ENCODE data around the gene MTUS2. TPM values are rescaled to one million over a fixed set of nuclear protein-coding genes. Genes with fewer than 3 reads are reported as not detected.

Gene MTUS2
- polyA plus RNA-seq, 3 donors = 0.03 to 7.4 TPM; not detected in 1

GRCh38 chr13:29489650-29490560, 669.8 kb downstream of the MTUS2 start:
- no peak overlapping the region for H3K27ac ChIP-seq (ENCODE audit: low read depth, low read length)
- 81 to 83% (median 82%) methylated on average over 14 of the region's 14 CpGs for WGBS, 3 donors

- WGBS, 3 donors = 90 to 95% (median 91%) methylated on average over 9 of the region's 9 CpGs
- H3K27ac ChIP-seq (ENCODE audit: low read depth, low read length) = no peak overlapping the region
These were observed 670.4 kb downstream of the MTUS2 start for GRCh38 chr13:29490561-29490885.

DNA sequence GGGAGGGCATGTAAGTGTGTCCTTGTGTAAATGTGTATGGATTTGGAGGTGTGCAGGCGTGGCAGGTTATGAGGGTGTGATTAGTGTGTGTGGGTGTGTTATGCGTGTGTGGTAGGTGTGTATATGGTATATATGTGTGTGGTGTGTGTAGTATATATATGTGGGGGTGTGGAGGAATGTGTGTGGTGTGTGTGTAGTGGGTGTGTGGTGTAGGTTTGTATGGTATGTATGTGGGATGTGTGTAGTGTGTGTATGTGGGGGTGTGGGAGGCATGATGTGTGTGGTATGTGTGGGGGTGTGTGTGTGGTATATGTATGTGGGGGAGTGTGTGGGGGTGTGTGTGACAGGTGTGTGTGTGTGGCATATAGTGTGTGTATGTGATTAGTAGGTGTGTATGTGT, 671.1 kb downstream of the MTUS2 start:
- 48 to 72% (median 48%) methylated on average over 2 of the region's 2 CpGs for WGBS, 3 donors
- no peak overlapping the region for H3K27ac ChIP-seq (ENCODE audit: low read depth, low read length)

DNA sequence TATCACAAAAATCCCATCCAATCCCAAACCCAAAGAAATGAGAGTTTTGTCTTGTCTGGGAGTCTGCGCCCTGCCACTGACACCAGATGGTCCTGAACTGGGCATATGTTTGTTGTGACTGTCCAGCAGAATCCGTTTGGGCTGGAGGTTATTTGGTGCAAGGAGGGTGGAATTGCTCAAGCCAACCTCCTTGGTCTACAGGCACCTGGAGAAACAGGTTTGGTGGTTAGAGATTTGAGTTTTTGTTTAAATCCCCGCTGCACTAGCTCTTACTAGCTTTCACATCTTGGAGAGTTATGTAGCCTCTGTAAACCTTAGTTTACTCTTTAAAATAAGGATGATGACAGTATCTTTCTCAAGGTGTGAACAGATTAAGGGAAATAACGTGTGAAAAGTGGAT, 673.7 kb downstream of the MTUS2 start:
- H3K27ac ChIP-seq (ENCODE audit: low read depth, low read length) = no peak overlapping the region

DNA sequence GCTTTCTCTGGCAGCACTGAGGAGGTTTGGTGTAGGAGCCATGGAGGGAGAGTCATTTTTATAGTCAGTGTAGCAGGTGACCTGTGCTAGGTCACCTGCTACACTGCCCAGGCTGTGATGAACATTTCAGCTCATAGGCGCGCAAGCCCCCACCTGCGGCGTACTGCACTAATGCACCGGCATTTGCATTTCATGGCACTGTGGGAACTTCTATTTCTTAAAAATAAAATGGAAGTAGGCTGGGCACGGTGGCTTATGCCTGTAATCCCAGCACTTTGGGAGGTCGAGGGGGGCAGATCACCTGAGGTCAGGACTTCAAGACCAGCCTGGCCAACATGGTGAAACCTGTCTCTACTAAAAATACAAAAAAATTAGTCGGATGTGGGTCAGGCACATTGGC, 674.4 kb downstream of the MTUS2 start:
- WGBS, 3 donors = 88 to 95% (median 92%) methylated on average over 8 of the region's 8 CpGs
- no peak overlapping the region for H3K27ac ChIP-seq (ENCODE audit: low read depth, low read length)

More for the DNA sequence above, 673.7 kb downstream of the MTUS2 start:
- WGBS, 3 donors = 75 to 87% (median 82%) methylated on average over 4 of the region's 4 CpGs

DNA sequence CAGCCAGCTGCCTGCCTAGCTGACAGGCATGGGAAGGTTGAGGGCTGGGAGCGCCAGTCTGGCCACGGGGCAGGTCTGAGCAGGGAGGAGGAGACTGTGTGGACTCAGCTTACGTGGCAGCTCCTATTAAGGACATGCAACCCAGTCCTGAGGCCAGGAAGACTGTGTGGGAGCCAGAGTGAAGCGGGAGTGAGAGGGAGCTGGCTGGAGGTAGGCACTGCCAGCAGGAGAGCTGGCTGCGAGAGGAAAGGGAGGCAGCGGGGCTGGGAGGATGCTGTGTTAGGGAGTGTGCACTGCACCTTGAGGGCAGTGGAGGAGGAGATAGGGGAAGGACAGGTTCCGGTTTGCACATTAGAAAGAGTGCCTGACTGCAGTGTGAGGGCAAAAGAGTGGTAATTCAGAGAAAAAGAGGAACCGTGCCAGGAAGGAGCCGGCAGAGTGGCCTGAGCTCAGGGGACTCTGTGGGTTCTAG, 676.1 kb downstream of the MTUS2 start:
- 23 to 45% (median 38%) methylated on average over 9 of the region's 9 CpGs for WGBS, 3 donors
- H3K27ac ChIP-seq (ENCODE audit: low read depth, low read length) = no peak overlapping the region

- H3K27ac ChIP-seq (ENCODE audit: low read depth, low read length) = no peak overlapping the region
These were observed 677.1 kb downstream of the MTUS2 start for GRCh38 chr13:29497137-29497654.

DNA sequence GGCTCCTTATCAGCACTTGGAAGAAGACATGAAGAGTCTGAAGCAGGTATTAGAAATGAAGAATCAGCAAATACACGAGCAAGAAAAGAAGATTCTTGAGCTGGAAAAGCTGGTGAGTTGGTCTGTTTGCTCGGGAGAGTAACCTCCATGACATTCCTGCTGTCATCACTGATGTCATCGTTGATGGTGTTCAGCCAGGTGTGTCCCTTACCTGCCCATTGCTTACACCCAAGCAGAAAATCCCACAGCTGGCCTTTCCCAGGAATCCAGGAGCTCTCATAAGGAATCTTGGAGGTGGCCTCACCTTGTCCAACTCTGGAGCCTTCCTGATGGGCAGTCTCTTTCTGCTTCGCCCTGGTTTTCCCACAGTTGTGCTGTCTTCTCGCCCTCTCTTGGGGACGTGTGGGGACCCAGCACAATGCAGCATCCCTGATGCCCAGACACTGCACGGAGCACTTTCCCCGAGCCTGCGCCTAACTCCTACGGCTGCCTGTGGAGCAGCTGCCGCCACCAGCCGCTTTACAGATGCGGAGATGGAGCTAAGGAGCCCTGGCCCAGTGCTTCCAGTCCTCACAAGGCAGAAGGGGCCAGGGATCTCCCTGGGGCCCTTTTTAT, 678.4 kb downstream of the MTUS2 start:
- 78 to 95% (median 94%) methylated on average over 13 of the region's 13 CpGs for WGBS, 3 donors

More at GRCh38 chr13:29497137-29497654, 677.1 kb downstream of the MTUS2 start:
- 26 to 52% (median 38%) methylated on average over 15 of the region's 15 CpGs for WGBS, 3 donors

GRCh38 chr13:29499506-29500165, 679.5 kb downstream of the MTUS2 start:
- H3K27ac ChIP-seq (ENCODE audit: low read depth, low read length) = no peak overlapping the region
- WGBS, 3 donors = 84 to 90% (median 90%) methylated on average over 7 of the region's 7 CpGs

More for the DNA sequence above, 678.4 kb downstream of the MTUS2 start:
- H3K27ac ChIP-seq (ENCODE audit: low read depth, low read length) = no peak overlapping the region

DNA sequence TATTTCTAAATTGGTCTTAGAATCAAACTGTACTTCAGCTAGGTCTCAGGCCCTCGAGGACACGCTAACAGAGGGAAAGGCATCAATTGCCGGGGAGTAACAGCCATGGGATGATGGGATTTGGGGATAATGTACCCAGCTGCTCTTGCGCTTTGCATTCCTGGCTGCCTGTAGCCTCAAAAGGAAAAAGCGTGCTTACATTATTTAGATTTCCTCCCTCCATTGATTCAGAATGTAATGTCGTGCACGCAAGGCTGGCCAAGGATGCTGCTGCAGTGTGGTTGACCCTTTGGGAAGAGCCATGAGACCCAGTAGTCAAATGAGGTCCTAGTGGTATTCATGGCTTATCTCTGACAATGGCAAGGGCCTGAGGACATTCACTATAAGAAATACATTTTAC, 680.2 kb downstream of the MTUS2 start:
- no peak overlapping the region for H3K27ac ChIP-seq (ENCODE audit: low read depth, low read length)
- WGBS, 3 donors = 88 to 93% (median 89%) methylated on average over 7 of the region's 7 CpGs

GRCh38 chr13:29501674-29502073, 681.5 kb downstream of the MTUS2 start:
- 90 to 94% (median 91%) methylated on average over 4 of the region's 4 CpGs for WGBS, 3 donors
- H3K27ac ChIP-seq (ENCODE audit: low read depth, low read length) = no peak overlapping the region

DNA sequence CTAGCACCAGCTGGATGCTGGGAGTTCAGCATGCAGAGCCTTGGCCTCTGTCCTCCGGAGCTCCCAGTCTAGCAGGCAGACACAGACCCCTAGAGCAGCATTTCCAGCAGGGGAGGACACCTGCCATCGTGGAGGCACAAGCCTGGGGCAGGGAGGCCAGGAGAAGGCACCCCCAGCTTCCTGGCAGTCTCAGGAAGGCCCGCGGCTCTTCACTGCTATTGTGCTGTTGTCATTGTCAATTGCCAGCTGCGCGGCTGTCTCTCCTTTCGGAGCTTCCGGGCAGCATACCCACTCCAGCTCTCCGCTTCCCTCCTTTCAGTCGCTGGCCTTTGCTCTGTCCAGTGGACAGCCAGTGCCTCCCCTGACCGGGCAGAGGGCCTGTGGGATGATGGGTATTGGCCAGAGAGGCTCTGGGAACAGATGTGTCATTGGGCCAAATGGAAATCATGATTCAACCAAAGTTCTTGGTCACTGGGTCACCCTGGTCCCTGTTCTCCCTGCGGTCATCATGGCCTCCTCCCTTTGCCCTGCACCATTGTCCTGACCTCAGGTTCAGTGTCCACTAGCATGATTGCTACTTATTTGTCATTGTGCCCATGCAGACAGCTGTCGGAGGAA, 682.4 kb downstream of the MTUS2 start:
- H3K27ac ChIP-seq (ENCODE audit: low read depth, low read length) = no peak overlapping the region
- WGBS, 3 donors = 81 to 89% (median 84%) methylated on average over 12 to 13 of the region's 13 CpGs

- H3K27ac ChIP-seq (ENCODE audit: low read depth, low read length) = no peak overlapping the region
- WGBS, 3 donors = 38 to 67% (median 46%) methylated on average over 32 of the region's 32 CpGs
These were observed 683.1 kb downstream of the MTUS2 start for GRCh38 chr13:29503041-29503837.

GRCh38 chr13:29504691-29505090, 684.6 kb downstream of the MTUS2 start:
- no peak overlapping the region for H3K27ac ChIP-seq (ENCODE audit: low read depth, low read length)
- 93 to 95% (median 93%) methylated on average over 15 of the region's 15 CpGs for WGBS, 3 donors

GRCh38 chr13:29505511-29505910, 685.4 kb downstream of the MTUS2 start:
- no peak overlapping the region for H3K27ac ChIP-seq (ENCODE audit: low read depth, low read length)
- 81 to 84% (median 82%) methylated on average over 17 of the region's 17 CpGs for WGBS, 3 donors

DNA sequence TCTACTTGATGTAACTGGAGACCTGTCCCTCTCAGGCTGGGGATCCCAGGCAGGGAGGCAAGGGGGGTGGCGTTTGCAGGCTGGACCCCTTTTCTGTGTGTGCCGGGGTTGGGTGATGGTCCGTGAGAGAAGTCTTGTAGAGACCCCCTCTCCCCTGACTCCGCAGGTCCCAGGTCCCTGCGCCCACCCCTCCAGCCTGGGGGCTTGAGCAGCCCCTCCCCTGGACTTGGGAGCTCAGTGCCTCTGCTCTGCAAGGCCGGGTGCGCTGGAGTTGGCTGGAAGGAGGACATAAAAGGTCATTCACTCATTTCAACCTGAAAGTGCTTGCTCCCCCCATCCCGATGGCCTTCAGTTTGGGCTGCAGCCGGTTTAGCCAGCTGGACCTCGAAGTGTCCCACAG, 685.8 kb downstream of the MTUS2 start:
- H3K27ac ChIP-seq (ENCODE audit: low read depth, low read length) = no peak overlapping the region
- 58 to 86% (median 79%) methylated on average over 10 of the region's 10 CpGs for WGBS, 3 donors

DNA sequence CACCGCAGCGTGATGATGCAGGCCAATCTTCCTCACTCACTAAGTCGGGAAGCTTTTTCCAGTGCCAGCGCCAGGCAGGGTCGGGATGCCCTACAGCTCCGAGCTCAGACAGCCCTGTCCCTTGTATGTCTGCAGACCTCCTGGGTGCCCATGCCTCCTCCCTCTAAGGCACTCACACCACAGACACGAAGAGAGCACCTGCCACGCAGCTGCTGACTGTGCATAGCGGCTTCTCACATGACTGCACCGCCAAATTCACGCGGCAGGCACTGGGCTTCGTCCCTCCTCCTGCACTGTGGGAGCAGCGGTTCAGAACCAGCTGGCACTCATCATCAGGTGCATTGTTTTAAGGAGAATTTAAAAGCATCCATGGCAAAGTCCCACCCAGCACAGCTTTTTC, 687.2 kb downstream of the MTUS2 start:
- H3K27ac ChIP-seq (ENCODE audit: low read depth, low read length) = no peak overlapping the region
- WGBS, 3 donors = 56 to 62% (median 58%) methylated on average over 14 of the region's 14 CpGs

Measured in adipose tissue (tissue), 3 donors.